Glomerular endothelial cell (primary cell): Measurements from ENCODE around the gene KIF9. TPM values are rescaled to one million over a fixed set of nuclear protein-coding genes. Genes with fewer than 3 reads are reported as not detected.
A peak's percentile ranks its signal among the peaks of the same experiment; 100 is the strongest.
"Not testable (repeated sequence)": the region's sequence is repeated elsewhere in the genome, so short reads cannot be mapped to it uniquely, and the experiment has no call there.

Experiments used
- DNase-seq: peaks from one replicate; pipeline ENCODE4 v3.0.0-alpha.2; 2011; ENCODE audit warnings: low read depth, low spot score; ENCODE audit errors: extremely low read depth
- total RNA-seq: library from RNA; depleted of rRNA; stranded (reverse); fragments of >200 nt; gene quantifications from 2 replicates; pipeline ENCODE4 v1.2.3, GENCODE V29; 2015

Gene KIF9
- 13.9 TPM in 2 replicates for total RNA-seq

- peak; percentile 52 for DNase-seq
Measured at GRCh38 chr3:47282424-47283192, at the start of gene KIF9, which contains the start of gene KLHL18. Gene KIF9, minus strand, starts transcription at chr3:47282799. Its CDS starts 5,425 bp downstream, at chr3:47277374. Gene KLHL18, plus strand, starts transcription at chr3:47282944. Its CDS starts 22 bp downstream, at chr3:47282966.

- peak; percentile 74 for DNase-seq
Measured at GRCh38 chr3:47324278-47324865, 41.8 kb upstream of the KIF9 start.

- no peak for DNase-seq
Measured at GRCh38 chr3:47323431-47324277, 41.1 kb upstream of the KIF9 start.

- DNase-seq, result no peak
Measured at GRCh38 chr3:47319956-47320355, 37.4 kb upstream of the KIF9 start.

- no peak for DNase-seq
Measured at GRCh38 chr3:47318916-47319315, 36.3 kb upstream of the KIF9 start.

GRCh38 chr3:47316151-47316550 is 33.6 kb upstream of the KIF9 start:
- not testable (repeated sequence) for DNase-seq

GRCh38 chr3:47315069-47315647 is 32.6 kb upstream of the KIF9 start:
- peak; percentile 14 for DNase-seq

- no peak for DNase-seq
Measured at GRCh38 chr3:47314056-47314764, 31.6 kb upstream of the KIF9 start.

- DNase-seq, result no peak
Measured at GRCh38 chr3:47313341-47314055, 30.9 kb upstream of the KIF9 start.

- no peak for DNase-seq
Measured at GRCh38 chr3:47310391-47310790, 27.8 kb upstream of the KIF9 start.

- not testable (repeated sequence) for DNase-seq
Measured at GRCh38 chr3:47309231-47309630, 26.6 kb upstream of the KIF9 start.

- DNase-seq, result no peak
Measured at GRCh38 chr3:47306022-47306421, 23.4 kb upstream of the KIF9 start.

- no peak for DNase-seq
Measured at GRCh38 chr3:47301456-47301855, 18.9 kb upstream of the KIF9 start.

- DNase-seq, result no peak
Measured at GRCh38 chr3:47299381-47300318, 17.1 kb upstream of the KIF9 start.

- DNase-seq, result no peak
Measured at GRCh38 chr3:47298439-47298838, 15.8 kb upstream of the KIF9 start.

- no peak for DNase-seq
Measured at GRCh38 chr3:47296562-47297302, 14.1 kb upstream of the KIF9 start.

GRCh38 chr3:47295976-47296375 is 13.4 kb upstream of the KIF9 start:
- no peak for DNase-seq

GRCh38 chr3:47295322-47295721 is 12.7 kb upstream of the KIF9 start:
- no peak for DNase-seq
